B cell (primary cell): Measurements from ENCODE around the gene CLASRP.

Experiments used
- CTCF ChIP-seq: fragments of 200-600 bp; IDR thresholded peaks from one replicate; pipeline ENCODE4 v1.8.0; 2022; ENCODE audit warnings: antibody characterized with exemption, mild to moderate bottlenecking
- EZH2 ChIP-seq: IDR thresholded peaks from 2 replicates; pipeline ENCODE4 v1.6.1; 2012; ENCODE audit warnings: borderline replicate concordance, low read depth, mild to moderate bottlenecking, moderate library complexity, low read length; ENCODE audit not compliant: insufficient read depth, poor library complexity, severe bottlenecking

GRCh38 chr19:45102481-45102880 lies 63.6 kb downstream of the CLASRP start:
- TF ChIP-seq CTCF (no peak), EZH2 (no peak)
